ENCODE measurements around the gene GJC3.
"Not testable (repeated sequence)": the region's sequence is repeated elsewhere in the genome, so short reads cannot be mapped to it uniquely, and the experiment has no call there.

The GJC3 gene

GRCh38 chr7:99928994-99929729 lies at the start of gene GJC3:
GJC3 (minus strand) TSS chr7:99929620; CDS start chr7:99929620, 0 bp downstream.
- Histone ChIP-seq H3K9ac (ENCODE audit: low read length) (no peak within 1 kb of the TSS), H3K36me3 (ENCODE audit: control insufficient read depth, insufficient read depth, low read length) (no peaks in the 10 kb centered on the region), H3K4me1 (ENCODE audit: control insufficient read depth, insufficient read depth, low read length) (no peaks in the 10 kb centered on the region), H3K27me3 (ENCODE audit: control insufficient read depth, insufficient read depth, low read length) (peaks cover 3% of the 10 kb centered on the region), H3K27ac (ENCODE audit: low read depth, low read length) (no peak within 1 kb of the TSS), H3K4me3 (ENCODE audit: low read length) (peak within 1 kb of the TSS; percentile 41)

- Histone ChIP-seq H3K27ac (ENCODE audit: low read depth, low read length) (no peak overlapping the region), H3K27me3 (ENCODE audit: control insufficient read depth, insufficient read depth, low read length) (no peaks in the 10 kb centered on the region), H3K4me3 (ENCODE audit: low read length) (no peak overlapping the region), H3K36me3 (ENCODE audit: control insufficient read depth, insufficient read depth, low read length) (no peaks in the 10 kb centered on the region), H3K9ac (ENCODE audit: low read length) (no peak overlapping the region), H3K4me1 (ENCODE audit: control insufficient read depth, insufficient read depth, low read length) (no peaks in the 10 kb centered on the region)
Observed at GRCh38 chr7:99976626-99977025, 47.2 kb upstream of the GJC3 start.

- no peaks in the 10 kb centered on the region for H3K36me3 ChIP-seq (ENCODE audit: control insufficient read depth, insufficient read depth, low read length)
- no peaks in the 10 kb centered on the region for H3K4me1 ChIP-seq (ENCODE audit: control insufficient read depth, insufficient read depth, low read length)
- H3K27ac ChIP-seq (ENCODE audit: low read depth, low read length): no peak within 1 kb of the TSS
- H3K9ac ChIP-seq (ENCODE audit: low read length): no peak within 1 kb of the TSS
- no peaks in the 10 kb centered on the region for H3K27me3 ChIP-seq (ENCODE audit: control insufficient read depth, insufficient read depth, low read length)
- H3K4me3 ChIP-seq (ENCODE audit: low read length): no peak within 1 kb of the TSS
Observed at GRCh38 chr7:99975782-99976521, 46.5 kb upstream of the GJC3 start, which contains the start of gene AZGP1. AZGP1 (minus strand) TSS chr7:99976031; CDS start chr7:99976020, 11 bp downstream.

GRCh38 chr7:99974681-99975080 lies 45.3 kb upstream of the GJC3 start:
- Histone ChIP-seq H3K27ac (ENCODE audit: low read depth, low read length) (no peak overlapping the region), H3K36me3 (ENCODE audit: control insufficient read depth, insufficient read depth, low read length) (no peaks in the 10 kb centered on the region), H3K4me1 (ENCODE audit: control insufficient read depth, insufficient read depth, low read length) (no peaks in the 10 kb centered on the region), H3K27me3 (ENCODE audit: control insufficient read depth, insufficient read depth, low read length) (no peaks in the 10 kb centered on the region), H3K4me3 (ENCODE audit: low read length) (no peak overlapping the region), H3K9ac (ENCODE audit: low read length) (no peak overlapping the region)

GRCh38 chr7:99973817-99974216 lies 44.4 kb upstream of the GJC3 start:
- H3K9ac ChIP-seq (ENCODE audit: low read length); H3K27ac ChIP-seq (ENCODE audit: low read depth, low read length); H3K36me3 ChIP-seq (ENCODE audit: control insufficient read depth, insufficient read depth, low read length); H3K4me3 ChIP-seq (ENCODE audit: low read length); H3K27me3 ChIP-seq (ENCODE audit: control insufficient read depth, insufficient read depth, low read length); H3K4me1 ChIP-seq (ENCODE audit: control insufficient read depth, insufficient read depth, low read length): not testable (repeated sequence)

- Histone ChIP-seq H3K4me3 (ENCODE audit: low read length) (no peak overlapping the region), H3K36me3 (ENCODE audit: control insufficient read depth, insufficient read depth, low read length) (no peaks in the 10 kb centered on the region), H3K4me1 (ENCODE audit: control insufficient read depth, insufficient read depth, low read length) (no peaks in the 10 kb centered on the region), H3K27me3 (ENCODE audit: control insufficient read depth, insufficient read depth, low read length) (no peaks in the 10 kb centered on the region), H3K9ac (ENCODE audit: low read length) (no peak overlapping the region), H3K27ac (ENCODE audit: low read depth, low read length) (no peak overlapping the region)
Observed at GRCh38 chr7:99971242-99971641, 41.8 kb upstream of the GJC3 start.

- not testable (repeated sequence) for H3K4me1 ChIP-seq (ENCODE audit: control insufficient read depth, insufficient read depth, low read length); H3K27me3 ChIP-seq (ENCODE audit: control insufficient read depth, insufficient read depth, low read length); H3K27ac ChIP-seq (ENCODE audit: low read depth, low read length); H3K9ac ChIP-seq (ENCODE audit: low read length); H3K36me3 ChIP-seq (ENCODE audit: control insufficient read depth, insufficient read depth, low read length); H3K4me3 ChIP-seq (ENCODE audit: low read length)
Observed at GRCh38 chr7:99969813-99970212, 40.4 kb upstream of the GJC3 start.

GRCh38 chr7:99969298-99969697 lies 39.9 kb upstream of the GJC3 start:
- H3K36me3 ChIP-seq (ENCODE audit: control insufficient read depth, insufficient read depth, low read length): no peaks in the 10 kb centered on the region
- no peak overlapping the region for H3K9ac ChIP-seq (ENCODE audit: low read length)
- no peak overlapping the region for H3K27ac ChIP-seq (ENCODE audit: low read depth, low read length)
- no peak overlapping the region for H3K4me3 ChIP-seq (ENCODE audit: low read length)
- no peaks in the 10 kb centered on the region for H3K27me3 ChIP-seq (ENCODE audit: control insufficient read depth, insufficient read depth, low read length)
- no peaks in the 10 kb centered on the region for H3K4me1 ChIP-seq (ENCODE audit: control insufficient read depth, insufficient read depth, low read length)

GRCh38 chr7:99958564-99959227 lies 29.3 kb upstream of the GJC3 start:
- no peak overlapping the region for H3K4me3 ChIP-seq (ENCODE audit: low read length)
- no peak overlapping the region for H3K27ac ChIP-seq (ENCODE audit: low read depth, low read length)
- H3K36me3 ChIP-seq (ENCODE audit: control insufficient read depth, insufficient read depth, low read length): no peaks in the 10 kb centered on the region
- H3K27me3 ChIP-seq (ENCODE audit: control insufficient read depth, insufficient read depth, low read length): peaks cover 5% of the 10 kb centered on the region
- no peaks in the 10 kb centered on the region for H3K4me1 ChIP-seq (ENCODE audit: control insufficient read depth, insufficient read depth, low read length)
- no peak overlapping the region for H3K9ac ChIP-seq (ENCODE audit: low read length)

- Histone ChIP-seq H3K27me3 (ENCODE audit: control insufficient read depth, insufficient read depth, low read length) (no peaks in the 10 kb centered on the region), H3K9ac (ENCODE audit: low read length) (no peak overlapping the region), H3K4me3 (ENCODE audit: low read length) (no peak overlapping the region), H3K36me3 (ENCODE audit: control insufficient read depth, insufficient read depth, low read length) (no peaks in the 10 kb centered on the region), H3K27ac (ENCODE audit: low read depth, low read length) (no peak overlapping the region), H3K4me1 (ENCODE audit: control insufficient read depth, insufficient read depth, low read length) (no peaks in the 10 kb centered on the region)
Observed at GRCh38 chr7:99955247-99955646, 25.8 kb upstream of the GJC3 start.

GRCh38 chr7:99954643-99955042 lies 25.2 kb upstream of the GJC3 start:
- not testable (repeated sequence) for H3K9ac ChIP-seq (ENCODE audit: low read length); H3K36me3 ChIP-seq (ENCODE audit: control insufficient read depth, insufficient read depth, low read length); H3K27ac ChIP-seq (ENCODE audit: low read depth, low read length); H3K4me3 ChIP-seq (ENCODE audit: low read length); H3K4me1 ChIP-seq (ENCODE audit: control insufficient read depth, insufficient read depth, low read length); H3K27me3 ChIP-seq (ENCODE audit: control insufficient read depth, insufficient read depth, low read length)

- Histone ChIP-seq H3K4me3 (ENCODE audit: low read length) (no peak overlapping the region), H3K36me3 (ENCODE audit: control insufficient read depth, insufficient read depth, low read length) (no peaks in the 10 kb centered on the region), H3K27me3 (ENCODE audit: control insufficient read depth, insufficient read depth, low read length) (no peaks in the 10 kb centered on the region), H3K4me1 (ENCODE audit: control insufficient read depth, insufficient read depth, low read length) (no peaks in the 10 kb centered on the region), H3K27ac (ENCODE audit: low read depth, low read length) (no peak overlapping the region), H3K9ac (ENCODE audit: low read length) (no peak overlapping the region)
Observed at GRCh38 chr7:99953649-99954048, 24.2 kb upstream of the GJC3 start.

Measured in rectal smooth muscle tissue (tissue), 1 donor.